GM12878 (cell line): ENCODE measurements around the gene KCNQ1. TPM values are rescaled to one million over a fixed set of nuclear protein-coding genes. Genes with fewer than 3 reads are reported as not detected.

Source experiments
- ATAC-seq: fragments of 200-7000 bp; cut with Tn5 transposase; 3 replicates; pipeline ENCODE4 v1.9.1; 2020; ENCODE audit warnings: mild to moderate bottlenecking, moderate library complexity
- BruUV-seq: library from RNA; stranded (reverse); fragments of 400-500 nt; replicated peaks from 2 replicates; lab custom pipeline; 2021; lab: Mats Ljungman, UMichigan
- CTCF ChIA-PET: fragments of 300-600 bp; sonication (Branson Sonifier 250); formaldehyde crosslinking; extraction: SDS; loops from one replicate; lab custom pipeline; 2021; ENCODE audit warnings: inconsistent platforms; lab: Yijun Ruan, JAX
- POLR2A ChIA-PET: fragments of 350-600 bp; formaldehyde crosslinking; extraction: SDS; loops from one replicate; lab custom pipeline; 2021; ENCODE audit warnings: inconsistent platforms; lab: Charles Lee
- RAD21 ChIA-PET: fragments of 300-600 bp; sonication (Branson Sonifier 250); formaldehyde crosslinking; loops from one replicate; lab custom pipeline; 2023; ENCODE audit warnings: antibody characterized with exemption; ENCODE audit not compliant: unreplicated experiment; lab: Charles Lee
- SMC1A ChIA-PET: fragments of 300-600 bp; sonication (Branson Sonifier 250); formaldehyde crosslinking; loops from one replicate; lab custom pipeline; 2023; ENCODE audit not compliant: unreplicated experiment, uncharacterized antibody; lab: Charles Lee
- DNase-seq: peaks from one replicate; pipeline ENCODE4 v3.0.0-alpha.2; 2011; ENCODE audit warnings: low read depth, low spot score
- FAIRE-seq: peaks from 3 replicates; lab custom pipeline; 2011; peaks lifted over from hg19 to GRCh38; lab: Jason Lieb, UNC
- H2AFZ ChIP-seq: 2 replicates; pipeline ENCODE4 v1.6.0; 2011; ENCODE audit warnings: low read depth, low read length, control low read depth; ENCODE audit not compliant: control insufficient read depth
- H3K27ac ChIP-seq: 2 replicates; pipeline ENCODE4 v1.5.1; 2011; ENCODE audit warnings: control low read depth; ENCODE audit not compliant: control insufficient read depth, insufficient read depth
- H3K27me3 ChIP-seq, 2 experiments: replicated peaks in 1 of 2; 2 replicates each; pipeline versions ENCODE4 v1.6.0 to v1.6.1; 2011; ENCODE audit warnings: low read length in 1 of 2; ENCODE audit not compliant: control insufficient read depth in 2 of 2, insufficient read depth in 2 of 2
- H3K36me3 ChIP-seq, 2 experiments: 2 replicates each; pipeline ENCODE4 v1.5.1; 2011; ENCODE audit warnings: low read length in 1 of 2; ENCODE audit not compliant: control insufficient read depth in 2 of 2, insufficient read depth in 2 of 2
- H3K4me1 ChIP-seq: 2 replicates; pipeline ENCODE4 v1.6.1; 2011; ENCODE audit warnings: mild to moderate bottlenecking, low read length, moderate library complexity, mixed read lengths; ENCODE audit not compliant: control insufficient read depth, insufficient read depth
- H3K4me2 ChIP-seq: 2 replicates; pipeline ENCODE4 v1.6.0; 2011; ENCODE audit warnings: control low read depth; ENCODE audit not compliant: control insufficient read depth, insufficient read depth
- H3K4me3 ChIP-seq: fragments of 200-600 bp; sonication (generic); 2 replicates; pipeline ENCODE4 v1.5.1; 2016
- H3K79me2 ChIP-seq: 2 replicates; pipeline ENCODE4 v1.6.0; 2011; ENCODE audit warnings: low read length; ENCODE audit not compliant: control insufficient read depth, insufficient read depth
- H3K9ac ChIP-seq: 2 replicates; pipeline ENCODE4 v1.8.0; 2011; ENCODE audit warnings: low read length, control low read depth, mixed read lengths; ENCODE audit not compliant: control insufficient read depth, insufficient read depth
- H3K9me3 ChIP-seq: replicated peaks from 3 replicates; pipeline ENCODE4 v1.5.1; 2011; ENCODE audit warnings: mild to moderate bottlenecking, low read length; ENCODE audit not compliant: control insufficient read depth, insufficient read depth
- H4K20me1 ChIP-seq: 2 replicates; pipeline ENCODE4 v1.6.0; 2011; ENCODE audit not compliant: control insufficient read depth, insufficient read depth
- BCL11A ChIP-seq: IDR thresholded peaks from 2 replicates; pipeline ENCODE4 v1.6.1; 2011; ENCODE audit warnings: low read depth, low read length
- CREB1 ChIP-seq: IDR thresholded peaks from 2 replicates; pipeline ENCODE4 v1.6.1; 2012; ENCODE audit warnings: low read depth, mild to moderate bottlenecking, inconsistent platforms
- E4F1 ChIP-seq: fragments of 450-650 bp; IDR thresholded peaks from 2 replicates; pipeline ENCODE4 v1.6.1; 2018; ENCODE audit warnings: borderline replicate concordance, mild to moderate bottlenecking; ENCODE audit not compliant: partially characterized antibody
- HSF1 ChIP-seq: fragments of 150-350 bp; IDR thresholded peaks from 2 replicates; pipeline ENCODE4 v1.6.1; 2014; ENCODE audit warnings: mild to moderate bottlenecking, low read depth, low read length
- KAT2A ChIP-seq: conservative IDR thresholded peaks from 2 replicates; pipeline ENCODE4 v1.6.1; 2011; ENCODE audit warnings: low read depth, low read length; ENCODE audit not compliant: control insufficient read depth
- MEF2B ChIP-seq: fragments of 450-650 bp; IDR thresholded peaks from 2 replicates; pipeline ENCODE4 v1.6.1; 2018; ENCODE audit warnings: mild to moderate bottlenecking, moderate library complexity; ENCODE audit not compliant: partially characterized antibody, poor library complexity, severe bottlenecking
- MYC ChIP-seq: IDR thresholded peaks from 2 replicates; pipeline ENCODE4 v1.6.1; 2011; ENCODE audit warnings: mild to moderate bottlenecking, low read length, moderate library complexity, inconsistent platforms; ENCODE audit not compliant: insufficient read depth, insufficient replicate concordance, insufficient read length, severe bottlenecking
- NFIC ChIP-seq: IDR thresholded peaks from 2 replicates; pipeline ENCODE4 v1.6.1; 2012; ENCODE audit warnings: low read depth, mild to moderate bottlenecking, inconsistent platforms, low read length, moderate library complexity
- POLR2AphosphoS5 ChIP-seq: IDR thresholded peaks from 2 replicates; pipeline ENCODE4 v1.6.1; 2011; ENCODE audit warnings: mild to moderate bottlenecking, low read length, inconsistent platforms
- RBBP5 ChIP-seq: fragments of 200-600 bp; sonication (generic); conservative IDR thresholded peaks from 2 replicates; pipeline ENCODE4 v1.6.1; 2016
- RELA ChIP-seq: fragments of 450-650 bp; IDR thresholded peaks from 2 replicates; pipeline ENCODE4 v1.8.0; 2014; ENCODE audit warnings: borderline replicate concordance; ENCODE audit not compliant: partially characterized antibody
- RFX5 ChIP-seq: IDR thresholded peaks from 2 replicates; pipeline ENCODE4 v1.6.1; 2011; ENCODE audit warnings: low read depth, low read length, improper control_type of control experiment
- RUNX3 ChIP-seq: IDR thresholded peaks from 2 replicates; pipeline ENCODE4 v1.6.1; 2012; ENCODE audit warnings: low read length, inconsistent platforms
- WRNIP1 ChIP-seq: IDR thresholded peaks from 2 replicates; pipeline ENCODE4 v1.6.1; 2011; ENCODE audit warnings: low read depth, low read length, improper control_type of control experiment, borderline replicate concordance
- WGBS: methylation state at CpG from one replicate; pipeline ENCODE4 v1.1.6; 2016; ENCODE audit warnings: low lambda C conversion rate; ENCODE audit not compliant: insufficient replicate concordance, insufficient coverage; ENCODE audit errors: missing lambda C conversion rate; 5-methylcytosine and 5-hydroxymethylcytosine counted together
- in situ Hi-C: fragments of 300-500 bp; cut with MboI; formaldehyde crosslinking; loops from 9 replicates; pipeline ENCODE4 v1.14.3; 2018; ENCODE audit warnings: mixed read lengths
- intact Hi-C: fragments of 100-400 bp; cut with micrococcal nuclease; formaldehyde crosslinking; loops from one replicate; pipeline ENCODE4 v1.14.2; 2022; ENCODE audit not compliant: unreplicated experiment
- polyA plus RNA-seq, 11 experiments: library from polyadenylated mRNA; depleted of rRNA in 4 of 11; unstranded in 6 of 11; stranded (reverse) in 5 of 11; fragments of >200 nt; fragmentation: Nextera tagmentation in 4 of 11; fragmentation: Illumina TruSeq in 1 of 11; extraction: Ambion mirVana in 4 of 11; extraction: Trizol in 1 of 11; gene quantifications; 1 replicate in 1 of 11; 2 replicates in 10 of 11; pipeline versions ENCODE4 v1.2.1 to v1.2.3, GENCODE V29; 2011 to 2016; ENCODE audit warnings: inconsistent platforms in 2 of 11, missing spikeins in 2 of 11, low read depth in 1 of 11
- total RNA-seq, 4 experiments: library from RNA; depleted of rRNA in 3 of 4; stranded (reverse); fragments of >200 nt in 3 of 4; fragmentation: Illumina TruSeq in 1 of 4; extraction: Trizol in 1 of 4; gene quantifications; 2 replicates each; pipeline versions ENCODE4 v1.2.1 to v1.2.3, GENCODE V29; 2013 to 2021

The KCNQ1 gene
- total and polyA plus RNA-seq, 10 of the 15 experiments (the other 5 are each of a cell fraction or from before 2014, with no cell fraction given), result 0.03 to 0.15 (median 0.12) TPM; not detected in 7

- ChIA-PET POLR2A (no interaction called here), SMC1A (no interaction called here), RAD21 (no interaction called here), CTCF (no interaction called here)
- H3K36me3 ChIP-seq, result no peaks in the 10 kb centered on the region
- no peaks in the 10 kb centered on the region for H4K20me1 ChIP-seq
- WGBS, result 34% methylated on average over 15 of the region's 17 CpGs
- no TSS peak for BruUV-seq
- no peak overlapping the region for H3K9ac ChIP-seq
- H2AFZ ChIP-seq, result no peak overlapping the region
- H3K79me2 ChIP-seq, result no peaks in the 10 kb centered on the region
- no peak for ATAC-seq
- no peak for FAIRE-seq
- in situ Hi-C loops (no loop called here), intact Hi-C loops (no loop called here)
- no peak overlapping the region for H3K4me2 ChIP-seq
- H3K4me3 ChIP-seq, result no peak overlapping the region
- H3K27ac ChIP-seq, result no peak overlapping the region
- no peak for TF ChIP-seq POLR2AphosphoS5
- TF ChIP-seq KAT2A, result no peak
- no peak for TF ChIP-seq MYC
- no peak for TF ChIP-seq HSF1
- no peak for TF ChIP-seq NFIC
- TF ChIP-seq RUNX3, result no peak
- TF ChIP-seq MEF2B, result no peak
- no peak for TF ChIP-seq WRNIP1
- no peak for TF ChIP-seq RFX5
- TF ChIP-seq RELA, result no peak
- TF ChIP-seq BCL11A, result no peak
- no peak for TF ChIP-seq CREB1
- TF ChIP-seq E4F1, result no peak
- TF ChIP-seq RBBP5, result no peak
- no peaks in the 10 kb centered on the region for H3K27me3 ChIP-seq
- no peak for DNase-seq
- no peaks in the 10 kb centered on the region for H3K9me3 ChIP-seq
- H3K4me1 ChIP-seq, result no peaks in the 10 kb centered on the region
Measured at GRCh38 chr11:2579315-2580060, 134.7 kb downstream of the KCNQ1 start.
